ENCODE measurements around the gene TDRD5. TPM values are rescaled to one million over a fixed set of nuclear protein-coding genes. Genes with fewer than 3 reads are reported as not detected.

The TDRD5 gene
- total and polyA plus RNA-seq, 12 donors, result 0.17 to 1.7 (median 0.64) TPM; not detected in 3

DNA sequence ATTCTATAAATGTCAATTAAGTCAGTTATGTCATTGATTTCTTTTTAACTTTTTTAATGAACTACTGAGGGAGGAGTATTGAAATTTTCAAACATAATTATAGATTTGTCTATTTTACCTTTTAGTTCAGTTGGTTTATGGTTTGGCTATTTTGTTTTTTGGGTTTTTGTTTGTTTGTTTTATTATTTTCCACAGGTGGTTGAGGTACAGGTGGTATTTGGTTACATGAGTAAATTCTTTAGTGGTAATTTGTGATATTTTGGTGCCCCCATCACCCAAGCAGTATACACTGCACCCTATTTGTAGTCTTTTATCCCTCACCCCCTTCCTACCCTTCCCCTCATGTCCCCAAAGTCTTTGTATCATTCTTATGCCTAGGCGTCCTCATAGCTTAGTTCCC lies 9.5 kb downstream of the TDRD5 start:
- no peaks in the 10 kb centered on the region for H3K27me3 ChIP-seq
- H3K36me3 ChIP-seq (replicated peaks in 1 of 2), result no peaks in the 10 kb centered on the region
- no peaks in the 10 kb centered on the region for H3K4me1 ChIP-seq (replicated peaks in 1 of 2)
- H3K9me3 ChIP-seq (replicated peaks in 1 of 3), result no peaks in the 10 kb centered on the region
- WGBS, 4 donors, result 70 to 100% (median 82%) methylated on average over 1 of the region's 1 CpG
- intact Hi-C loops (cut with DNase I), result no loop called here
- H3K27ac ChIP-seq, result no peak overlapping the region
- H3K4me3 ChIP-seq, result no peak overlapping the region
- no peak for DNase-seq
- TF ChIP-seq POLR2A (IDR thresholded peaks at IDR 0.05), result no peak
- TF ChIP-seq, protein P1, sequence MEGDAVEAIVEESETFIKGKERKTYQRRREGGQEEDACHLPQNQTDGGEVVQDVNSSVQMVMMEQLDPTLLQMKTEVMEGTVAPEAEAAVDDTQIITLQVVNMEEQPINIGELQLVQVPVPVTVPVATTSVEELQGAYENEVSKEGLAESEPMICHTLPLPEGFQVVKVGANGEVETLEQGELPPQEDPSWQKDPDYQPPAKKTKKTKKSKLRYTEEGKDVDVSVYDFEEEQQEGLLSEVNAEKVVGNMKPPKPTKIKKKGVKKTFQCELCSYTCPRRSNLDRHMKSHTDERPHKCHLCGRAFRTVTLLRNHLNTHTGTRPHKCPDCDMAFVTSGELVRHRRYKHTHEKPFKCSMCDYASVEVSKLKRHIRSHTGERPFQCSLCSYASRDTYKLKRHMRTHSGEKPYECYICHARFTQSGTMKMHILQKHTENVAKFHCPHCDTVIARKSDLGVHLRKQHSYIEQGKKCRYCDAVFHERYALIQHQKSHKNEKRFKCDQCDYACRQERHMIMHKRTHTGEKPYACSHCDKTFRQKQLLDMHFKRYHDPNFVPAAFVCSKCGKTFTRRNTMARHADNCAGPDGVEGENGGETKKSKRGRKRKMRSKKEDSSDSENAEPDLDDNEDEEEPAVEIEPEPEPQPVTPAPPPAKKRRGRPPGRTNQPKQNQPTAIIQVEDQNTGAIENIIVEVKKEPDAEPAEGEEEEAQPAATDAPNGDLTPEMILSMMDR (IDR thresholded peaks at IDR 0.05), result no peak

DNA sequence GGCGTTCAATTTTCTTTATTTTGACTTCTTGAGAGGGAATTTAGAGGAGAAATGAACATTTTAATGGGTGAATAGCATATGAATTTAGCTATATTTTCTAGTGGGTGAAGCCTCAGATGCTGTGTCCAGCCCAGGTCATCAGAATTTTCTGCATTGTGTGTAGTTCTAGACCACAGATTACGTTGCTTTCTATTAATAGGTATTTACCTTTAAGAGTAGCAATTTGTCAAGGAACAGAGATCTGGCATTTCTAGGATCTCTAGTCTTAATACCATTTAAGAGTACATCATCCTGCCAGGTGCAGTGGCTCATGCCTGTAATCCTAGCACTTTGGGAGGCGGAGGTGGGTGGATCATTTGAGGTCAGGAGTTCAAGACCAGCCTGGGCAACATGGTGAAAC lies 20.7 kb downstream of the TDRD5 start:
- no peaks in the 10 kb centered on the region for H3K9me3 ChIP-seq (replicated peaks in 1 of 3)
- H3K4me1 ChIP-seq (replicated peaks in 1 of 2), result no peaks in the 10 kb centered on the region
- intact Hi-C loops (cut with DNase I), result no loop called here
- no peak overlapping the region for H3K27ac ChIP-seq
- H3K4me3 ChIP-seq, result no peak overlapping the region
- TF ChIP-seq, protein P1 (IDR thresholded peaks at IDR 0.05), result no peak
- no peak for TF ChIP-seq POLR2A (IDR thresholded peaks at IDR 0.05)
- no peaks in the 10 kb centered on the region for H3K36me3 ChIP-seq (replicated peaks in 1 of 2)
- 74 to 83% (median 79%) methylated on average over 3 of the region's 3 CpGs for WGBS, 4 donors
- no peak for DNase-seq
- H3K27me3 ChIP-seq, result no peaks in the 10 kb centered on the region

DNA sequence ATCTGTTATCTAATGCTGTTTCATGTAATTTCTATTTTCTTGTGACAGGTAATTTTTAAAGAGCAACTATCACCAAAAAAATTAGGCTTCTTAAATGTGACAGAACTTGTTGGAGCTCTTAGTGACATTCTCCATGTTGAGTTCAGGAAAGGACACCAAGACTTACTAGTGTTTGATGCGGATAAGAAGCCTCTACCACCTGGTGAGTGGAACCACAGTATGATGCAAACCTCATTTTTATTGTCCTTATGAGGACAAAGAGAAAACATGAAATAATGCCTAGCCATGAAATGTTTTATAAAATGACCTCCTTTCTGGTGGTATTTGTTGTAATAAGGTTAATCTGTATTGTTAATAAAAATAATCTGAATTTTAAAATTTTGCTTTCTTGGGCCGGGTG lies 39.1 kb downstream of the TDRD5 start:
- WGBS, 4 donors, result 84 to 92% (median 89%) methylated on average over 2 of the region's 2 CpGs
- Histone ChIP-seq H3K27ac (no peak overlapping the region), H3K9me3 (replicated peaks in 1 of 3) (no peaks in the 10 kb centered on the region), H3K36me3 (replicated peaks in 1 of 2) (no peaks in the 10 kb centered on the region), H3K4me1 (replicated peaks in 1 of 2) (peaks cover 3% of the 10 kb centered on the region in 2 donors), H3K4me3 (no peak overlapping the region), H3K27me3 (no peaks in the 10 kb centered on the region)
- no peak for TF ChIP-seq POLR2A (IDR thresholded peaks at IDR 0.05)
- TF ChIP-seq, protein P1 (IDR thresholded peaks at IDR 0.05), result no peak
- intact Hi-C loops (cut with DNase I), result no loop called here
- no peak for DNase-seq

DNA sequence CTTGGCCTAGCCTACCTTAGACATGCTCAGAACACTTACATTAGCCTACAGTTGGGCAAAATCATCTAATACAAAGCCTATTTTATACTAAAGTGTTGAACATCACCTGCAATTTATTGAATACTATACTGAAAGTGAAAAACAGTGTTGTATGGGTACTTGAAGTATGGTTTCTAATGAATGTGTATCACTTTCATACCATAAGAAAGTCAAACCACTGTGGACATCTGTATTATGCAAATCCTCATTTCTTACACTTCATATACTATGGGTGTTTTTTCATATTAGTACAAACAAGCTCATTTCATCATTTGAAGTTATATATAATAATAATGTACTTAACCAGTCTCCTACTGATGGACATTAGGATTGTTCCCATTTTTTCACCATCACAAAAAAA lies 41.2 kb downstream of the TDRD5 start:
- Histone ChIP-seq H3K27ac (no peak overlapping the region), H3K36me3 (replicated peaks in 1 of 2) (no peaks in the 10 kb centered on the region), H3K4me1 (replicated peaks in 1 of 2) (peaks cover 3 to 5% of the 10 kb centered on the region in 2 donors), H3K27me3 (no peaks in the 10 kb centered on the region), H3K9me3 (replicated peaks in 1 of 3) (no peaks in the 10 kb centered on the region), H3K4me3 (no peak overlapping the region)
- no peak for TF ChIP-seq POLR2A (IDR thresholded peaks at IDR 0.05)
- TF ChIP-seq, protein P1 (IDR thresholded peaks at IDR 0.05), result no peak
- no peak for DNase-seq
- intact Hi-C loops (cut with DNase I), result no loop called here
